GM12878 (cell line): ENCODE data around the gene RDH16. TPM values are rescaled to one million over a fixed set of nuclear protein-coding genes. Genes with fewer than 3 reads are reported as not detected.

Experiments
- ATAC-seq: fragments of 200-7000 bp; cut with Tn5 transposase; 3 replicates; pipeline ENCODE4 v1.9.1; 2020; ENCODE audit warnings: mild to moderate bottlenecking, moderate library complexity
- BruUV-seq: library from RNA; stranded (reverse); fragments of 400-500 nt; replicated peaks from 2 replicates; lab custom pipeline; 2021; lab: Mats Ljungman, UMichigan
- CTCF ChIA-PET: fragments of 300-600 bp; sonication (Branson Sonifier 250); formaldehyde crosslinking; extraction: SDS; loops from one replicate; lab custom pipeline; 2021; ENCODE audit warnings: inconsistent platforms; lab: Yijun Ruan, JAX
- POLR2A ChIA-PET: fragments of 350-600 bp; formaldehyde crosslinking; extraction: SDS; loops from one replicate; lab custom pipeline; 2021; ENCODE audit warnings: inconsistent platforms; lab: Charles Lee
- RAD21 ChIA-PET: fragments of 300-600 bp; sonication (Branson Sonifier 250); formaldehyde crosslinking; loops from one replicate; lab custom pipeline; 2023; ENCODE audit warnings: antibody characterized with exemption; ENCODE audit not compliant: unreplicated experiment; lab: Charles Lee
- SMC1A ChIA-PET: fragments of 300-600 bp; sonication (Branson Sonifier 250); formaldehyde crosslinking; loops from one replicate; lab custom pipeline; 2023; ENCODE audit not compliant: unreplicated experiment, uncharacterized antibody; lab: Charles Lee
- DNase-seq: peaks from one replicate; pipeline ENCODE4 v3.0.0-alpha.2; 2011; ENCODE audit warnings: low read depth, low spot score
- FAIRE-seq: peaks from 3 replicates; lab custom pipeline; 2011; peaks lifted over from hg19 to GRCh38; lab: Jason Lieb, UNC
- H2AFZ ChIP-seq: 2 replicates; pipeline ENCODE4 v1.6.0; 2011; ENCODE audit warnings: low read depth, low read length, control low read depth; ENCODE audit not compliant: control insufficient read depth
- H3K27ac ChIP-seq: 2 replicates; pipeline ENCODE4 v1.5.1; 2011; ENCODE audit warnings: control low read depth; ENCODE audit not compliant: control insufficient read depth, insufficient read depth
- H3K27me3 ChIP-seq, 2 experiments: replicated peaks in 1 of 2; 2 replicates each; pipeline versions ENCODE4 v1.6.0 to v1.6.1; 2011; ENCODE audit warnings: low read length in 1 of 2; ENCODE audit not compliant: control insufficient read depth in 2 of 2, insufficient read depth in 2 of 2
- H3K36me3 ChIP-seq, 2 experiments: 2 replicates each; pipeline ENCODE4 v1.5.1; 2011; ENCODE audit warnings: low read length in 1 of 2; ENCODE audit not compliant: control insufficient read depth in 2 of 2, insufficient read depth in 2 of 2
- H3K4me1 ChIP-seq: 2 replicates; pipeline ENCODE4 v1.6.1; 2011; ENCODE audit warnings: mild to moderate bottlenecking, low read length, moderate library complexity, mixed read lengths; ENCODE audit not compliant: control insufficient read depth, insufficient read depth
- H3K4me2 ChIP-seq: 2 replicates; pipeline ENCODE4 v1.6.0; 2011; ENCODE audit warnings: control low read depth; ENCODE audit not compliant: control insufficient read depth, insufficient read depth
- H3K4me3 ChIP-seq: fragments of 200-600 bp; sonication (generic); 2 replicates; pipeline ENCODE4 v1.5.1; 2016
- H3K79me2 ChIP-seq: 2 replicates; pipeline ENCODE4 v1.6.0; 2011; ENCODE audit warnings: low read length; ENCODE audit not compliant: control insufficient read depth, insufficient read depth
- H3K9ac ChIP-seq: 2 replicates; pipeline ENCODE4 v1.8.0; 2011; ENCODE audit warnings: low read length, control low read depth, mixed read lengths; ENCODE audit not compliant: control insufficient read depth, insufficient read depth
- H3K9me3 ChIP-seq: replicated peaks from 3 replicates; pipeline ENCODE4 v1.5.1; 2011; ENCODE audit warnings: mild to moderate bottlenecking, low read length; ENCODE audit not compliant: control insufficient read depth, insufficient read depth
- H4K20me1 ChIP-seq: 2 replicates; pipeline ENCODE4 v1.6.0; 2011; ENCODE audit not compliant: control insufficient read depth, insufficient read depth
- BCL11A ChIP-seq: IDR thresholded peaks from 2 replicates; pipeline ENCODE4 v1.6.1; 2011; ENCODE audit warnings: low read depth, low read length
- CREM ChIP-seq: IDR thresholded peaks from 2 replicates; pipeline ENCODE4 v1.6.1; 2014; ENCODE audit warnings: antibody characterized with exemption, low read depth
- CTCF ChIP-seq, 3 experiments: IDR thresholded peaks in 2 of 3; conservative IDR thresholded peaks in 1 of 3; 2 replicates each; pipeline ENCODE4 v1.5.1; 2011; ENCODE audit warnings: low read depth in 3 of 3, low read length in 3 of 3, mild to moderate bottlenecking in 3 of 3, control low read depth in 2 of 3, moderate library complexity in 2 of 3, inconsistent platforms in 1 of 3, mixed read lengths in 1 of 3; ENCODE audit not compliant: control insufficient read depth in 2 of 3, insufficient read depth in 1 of 3; ENCODE audit errors: extremely low read depth in 1 of 3
- E4F1 ChIP-seq: fragments of 450-650 bp; IDR thresholded peaks from 2 replicates; pipeline ENCODE4 v1.6.1; 2018; ENCODE audit warnings: borderline replicate concordance, mild to moderate bottlenecking; ENCODE audit not compliant: partially characterized antibody
- ETV6 ChIP-seq, 2 experiments: fragments of 450-650 bp in 1 of 2; IDR thresholded peaks in 1 of 2; conservative IDR thresholded peaks in 1 of 2; 2 replicates each; pipeline ENCODE4 v1.6.1; 2014; ENCODE audit warnings: antibody characterized with exemption in 1 of 2, borderline replicate concordance in 1 of 2, low read depth in 1 of 2, mild to moderate bottlenecking in 1 of 2, moderate library complexity in 1 of 2
- GABPA ChIP-seq: IDR thresholded peaks from 2 replicates; pipeline ENCODE4 v1.6.1; 2014; ENCODE audit warnings: antibody characterized with exemption, low read depth, mild to moderate bottlenecking, inconsistent platforms
- GATAD2B ChIP-seq: fragments of 450-650 bp; conservative IDR thresholded peaks from 2 replicates; pipeline ENCODE4 v1.6.1; 2017; ENCODE audit warnings: low read depth, mild to moderate bottlenecking, moderate library complexity
- HDGF ChIP-seq: fragments of 450-650 bp; IDR thresholded peaks from 2 replicates; pipeline ENCODE4 v1.6.1; 2016; ENCODE audit warnings: antibody characterized with exemption
- IKZF2 ChIP-seq, 2 experiments: fragments of 450-650 bp; IDR thresholded peaks; 2 replicates each; pipeline ENCODE4 v1.6.1; 2017; ENCODE audit warnings: mild to moderate bottlenecking in 2 of 2, moderate library complexity in 2 of 2
- IRF4 ChIP-seq: IDR thresholded peaks from 2 replicates; pipeline ENCODE4 v1.6.1; 2011; ENCODE audit warnings: low read depth, low read length
- JUNB ChIP-seq: IDR thresholded peaks from 2 replicates; pipeline ENCODE4 v1.6.1; 2016; ENCODE audit warnings: antibody characterized with exemption, mild to moderate bottlenecking
- MEF2B ChIP-seq: fragments of 450-650 bp; IDR thresholded peaks from 2 replicates; pipeline ENCODE4 v1.6.1; 2018; ENCODE audit warnings: mild to moderate bottlenecking, moderate library complexity; ENCODE audit not compliant: partially characterized antibody, poor library complexity, severe bottlenecking
- MTA2 ChIP-seq: fragments of 450-650 bp; IDR thresholded peaks from 2 replicates; pipeline ENCODE4 v1.6.1; 2016; ENCODE audit warnings: low read depth, mild to moderate bottlenecking, moderate library complexity
- NFIC ChIP-seq: IDR thresholded peaks from 2 replicates; pipeline ENCODE4 v1.6.1; 2012; ENCODE audit warnings: low read depth, mild to moderate bottlenecking, inconsistent platforms, low read length, moderate library complexity
- NFYB ChIP-seq: IDR thresholded peaks from 2 replicates; pipeline ENCODE4 v1.6.1; 2011; ENCODE audit warnings: low read depth, mild to moderate bottlenecking, low read length, improper control_type of control experiment, moderate library complexity; ENCODE audit not compliant: insufficient read depth
- POU2F2 ChIP-seq: IDR thresholded peaks from 3 replicates; pipeline ENCODE4 v1.6.1; 2011; ENCODE audit warnings: low read depth, mild to moderate bottlenecking, low read length, borderline replicate concordance
- RELB ChIP-seq: fragments of 450-650 bp; IDR thresholded peaks from 2 replicates; pipeline ENCODE4 v1.6.1; 2017; ENCODE audit warnings: low read depth, mild to moderate bottlenecking, moderate library complexity
- RUNX3 ChIP-seq: IDR thresholded peaks from 2 replicates; pipeline ENCODE4 v1.6.1; 2012; ENCODE audit warnings: low read length, inconsistent platforms
- SREBF1 ChIP-seq: IDR thresholded peaks from 2 replicates; pipeline ENCODE4 v1.6.1; 2012; ENCODE audit warnings: mild to moderate bottlenecking, low read length
- WGBS: methylation state at CpG from one replicate; pipeline ENCODE4 v1.1.6; 2016; ENCODE audit warnings: low lambda C conversion rate; ENCODE audit not compliant: insufficient replicate concordance, insufficient coverage; ENCODE audit errors: missing lambda C conversion rate; 5-methylcytosine and 5-hydroxymethylcytosine counted together
- in situ Hi-C: fragments of 300-500 bp; cut with MboI; formaldehyde crosslinking; loops from 9 replicates; pipeline ENCODE4 v1.14.3; 2018; ENCODE audit warnings: mixed read lengths
- intact Hi-C: fragments of 100-400 bp; cut with micrococcal nuclease; formaldehyde crosslinking; loops from one replicate; pipeline ENCODE4 v1.14.2; 2022; ENCODE audit not compliant: unreplicated experiment
- polyA plus RNA-seq, 11 experiments: library from polyadenylated mRNA; depleted of rRNA in 4 of 11; unstranded in 6 of 11; stranded (reverse) in 5 of 11; fragments of >200 nt; fragmentation: Nextera tagmentation in 4 of 11; fragmentation: Illumina TruSeq in 1 of 11; extraction: Ambion mirVana in 4 of 11; extraction: Trizol in 1 of 11; gene quantifications; 1 replicate in 1 of 11; 2 replicates in 10 of 11; pipeline versions ENCODE4 v1.2.1 to v1.2.3, GENCODE V29; 2011 to 2016; ENCODE audit warnings: inconsistent platforms in 2 of 11, missing spikeins in 2 of 11, low read depth in 1 of 11
- total RNA-seq, 4 experiments: library from RNA; depleted of rRNA in 3 of 4; stranded (reverse); fragments of >200 nt in 3 of 4; fragmentation: Illumina TruSeq in 1 of 4; extraction: Trizol in 1 of 4; gene quantifications; 2 replicates each; pipeline versions ENCODE4 v1.2.1 to v1.2.3, GENCODE V29; 2013 to 2021

Gene RDH16
- total and polyA plus RNA-seq, 10 of the 15 experiments (the other 5 are each of a cell fraction or from before 2014, with no cell fraction given): 0.04 to 0.31 (median 0.06) TPM

- Histone ChIP-seq H2AFZ (no peak overlapping the region), H4K20me1 (no peaks in the 10 kb centered on the region), H3K36me3 (peaks cover 0 to 6% of the 10 kb centered on the region in 2 experiments; a peak in 2 of 4 replicates), H3K4me2 (peak overlapping the region; percentile 65), H3K4me1 (peaks cover 34% of the 10 kb centered on the region), H3K27me3 (no peaks in the 10 kb centered on the region), H3K79me2 (no peaks in the 10 kb centered on the region; the same call in 1 of the 2 replicates), H3K9me3 (no peaks in the 10 kb centered on the region), H3K4me3 (no peak overlapping the region), H3K27ac (peak overlapping the region; percentile 56), H3K9ac (no peak overlapping the region)
- POLR2A ChIA-PET: interaction anchor here (0.5 to 2.2 kb wide), 3 partner anchors 31 to 247 kb away, joined by 3 to 9 read pairs (median 7); partner anchors contain the start of gene STAT6
- intact Hi-C loops: no loop called here
- DNase-seq (peak; percentile 69), FAIRE-seq (peak; percentile 94), ATAC-seq (peak; percentile 89)
- CTCF ChIA-PET: interaction anchor here (0.6 to 12.1 kb wide), 10 partner anchors 7 to 1360 kb away, joined by 3 to 177 read pairs (median 24); partner anchors contain the start of genes HSD17B6, PRIM1 and STAT6
- in situ Hi-C loops: no loop called here
- WGBS: 4% methylated on average over 4 of the region's 4 CpGs
- BruUV-seq: no TSS peak
- RAD21 ChIA-PET: interaction anchor here (0.6 to 1.5 kb wide), 13 partner anchors 8 to 372 kb away, joined by 3 to 13 read pairs (median 5); partner anchors contain the start of genes PRIM1, PTGES3 and STAT6
- SMC1A ChIA-PET: interaction anchor here (0.6 to 12.3 kb wide), 10 partner anchors 8 to 249 kb away, joined by 3 to 125 read pairs (median 4); partner anchors contain the start of genes HSD17B6 and STAT6
- TF ChIP-seq CTCF (IDR thresholded peaks at IDR 0.05 in 2 of 3, conservative IDR thresholded peaks at IDR 0.05 in 1 of 3; ENCODE audit: control insufficient read depth in 2 of 3, extremely low read depth in 1 of 3, insufficient read depth in 1 of 3, low read depth in 3 of 3, low read length in 3 of 3) (no peak), POU2F2 (0 out of 3 replicates have a peak, but pooled peaks have one; percentile 35), NFYB (no peak), NFIC (peak; percentile 70; the same call in 1 of the 2 replicates), RELB (peak; percentile 69; the same call in 1 of the 2 replicates), IRF4 (peak; percentile 68; the same call in 1 of the 2 replicates), RUNX3 (peak; percentile 85), JUNB (peak; percentile 85), E4F1 (no peak), BCL11A (peak; percentile 52; the same call in 1 of the 2 replicates), GABPA (no peak), MTA2 (peak; percentile 68), IKZF2 (IDR thresholded peaks at IDR 0.05) (peak; percentile 96), SREBF1 (no peak), HDGF (no peak), CREM (peak; percentile 64), MEF2B (peak; percentile 35), GATAD2B (peak; percentile 50), ETV6 (conservative IDR thresholded peaks at IDR 0.05 in 1 of 2, IDR thresholded peaks at IDR 0.05 in 1 of 2; ENCODE audit: borderline replicate concordance in 1 of 2, low read depth in 1 of 2) (peak in 1 of 2 experiments; percentile 7; a peak in 1 of 4 replicates)
Observed at GRCh38 chr12:56998981-56999380, 41.6 kb upstream of the RDH16 start.
